ENCODE measurements around the gene ERFL.

DNA sequence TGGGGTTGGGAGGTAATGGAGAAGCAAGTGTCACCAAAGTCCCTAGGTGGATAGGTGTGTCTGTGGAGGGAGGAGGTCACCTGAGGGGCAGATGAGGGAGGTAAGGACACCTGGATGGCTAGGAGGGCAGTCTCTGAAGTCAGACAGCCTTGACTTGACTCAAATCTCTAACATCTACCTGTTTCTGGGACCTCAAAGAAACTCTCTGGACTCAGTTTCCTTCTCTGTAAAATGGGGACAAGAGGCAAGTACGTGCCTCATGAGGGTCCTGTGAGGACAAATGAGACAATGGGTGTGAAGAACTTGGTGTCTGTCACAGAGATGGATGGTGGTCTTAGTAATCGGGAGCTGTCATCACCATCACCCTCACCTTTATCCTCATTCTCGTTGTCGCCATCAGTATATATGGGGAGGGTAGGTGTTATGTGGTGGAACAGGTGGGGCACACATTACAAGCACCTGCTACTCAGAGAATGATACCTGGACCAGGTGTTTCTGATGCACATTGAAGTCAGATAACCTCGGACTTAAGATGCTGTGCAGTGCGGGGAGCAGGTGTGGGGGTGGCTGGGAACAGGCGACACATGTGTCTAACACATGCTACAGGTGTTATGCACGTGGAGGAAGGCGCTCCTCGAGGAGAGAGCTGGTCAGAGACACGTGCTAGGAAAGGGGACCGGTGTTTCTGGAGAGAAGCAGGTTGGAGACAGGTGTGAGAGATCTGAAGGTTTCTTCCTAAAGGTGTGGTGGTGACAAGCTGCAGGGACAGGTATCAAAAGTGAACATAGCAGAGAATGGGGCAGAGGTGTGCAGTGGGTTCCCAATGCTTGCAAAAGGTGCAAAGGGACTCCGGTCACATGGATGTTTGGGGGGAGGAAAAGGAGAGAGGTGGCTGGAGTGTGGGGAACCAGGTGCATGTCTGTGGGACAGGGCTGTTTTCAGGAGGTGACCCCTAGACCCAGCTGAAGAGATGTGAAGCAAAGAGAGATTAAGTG is 3.8 kb downstream of the ERFL start:
- TF ChIP-seq, protein P1, sequence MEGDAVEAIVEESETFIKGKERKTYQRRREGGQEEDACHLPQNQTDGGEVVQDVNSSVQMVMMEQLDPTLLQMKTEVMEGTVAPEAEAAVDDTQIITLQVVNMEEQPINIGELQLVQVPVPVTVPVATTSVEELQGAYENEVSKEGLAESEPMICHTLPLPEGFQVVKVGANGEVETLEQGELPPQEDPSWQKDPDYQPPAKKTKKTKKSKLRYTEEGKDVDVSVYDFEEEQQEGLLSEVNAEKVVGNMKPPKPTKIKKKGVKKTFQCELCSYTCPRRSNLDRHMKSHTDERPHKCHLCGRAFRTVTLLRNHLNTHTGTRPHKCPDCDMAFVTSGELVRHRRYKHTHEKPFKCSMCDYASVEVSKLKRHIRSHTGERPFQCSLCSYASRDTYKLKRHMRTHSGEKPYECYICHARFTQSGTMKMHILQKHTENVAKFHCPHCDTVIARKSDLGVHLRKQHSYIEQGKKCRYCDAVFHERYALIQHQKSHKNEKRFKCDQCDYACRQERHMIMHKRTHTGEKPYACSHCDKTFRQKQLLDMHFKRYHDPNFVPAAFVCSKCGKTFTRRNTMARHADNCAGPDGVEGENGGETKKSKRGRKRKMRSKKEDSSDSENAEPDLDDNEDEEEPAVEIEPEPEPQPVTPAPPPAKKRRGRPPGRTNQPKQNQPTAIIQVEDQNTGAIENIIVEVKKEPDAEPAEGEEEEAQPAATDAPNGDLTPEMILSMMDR (IDR thresholded peaks at IDR 0.05; ENCODE audit: low read depth, low read length), result no peak
- TF ChIP-seq EZH2phosphoT487 (IDR thresholded peaks at IDR 0.05; ENCODE audit: low read depth), result no peak

Measured in OCI-LY3 (cell line).